Dermis blood vessel endothelial cell (primary cell): ENCODE measurements around the gene SPATA22. TPM values are rescaled to one million over a fixed set of nuclear protein-coding genes. Genes with fewer than 3 reads are reported as not detected.
"Not testable (repeated sequence)": the region's sequence is repeated elsewhere in the genome, so short reads cannot be mapped to it uniquely, and the experiment has no call there.

Source experiments
- DNase-seq: peaks from one replicate; pipeline ENCODE4 v3.0.0; 2010
- total RNA-seq: library from RNA; depleted of rRNA; stranded (reverse); fragments of >200 nt; gene quantifications from 2 replicates; pipeline ENCODE4 v1.2.3, GENCODE V29; 2014

Gene SPATA22, protein sequence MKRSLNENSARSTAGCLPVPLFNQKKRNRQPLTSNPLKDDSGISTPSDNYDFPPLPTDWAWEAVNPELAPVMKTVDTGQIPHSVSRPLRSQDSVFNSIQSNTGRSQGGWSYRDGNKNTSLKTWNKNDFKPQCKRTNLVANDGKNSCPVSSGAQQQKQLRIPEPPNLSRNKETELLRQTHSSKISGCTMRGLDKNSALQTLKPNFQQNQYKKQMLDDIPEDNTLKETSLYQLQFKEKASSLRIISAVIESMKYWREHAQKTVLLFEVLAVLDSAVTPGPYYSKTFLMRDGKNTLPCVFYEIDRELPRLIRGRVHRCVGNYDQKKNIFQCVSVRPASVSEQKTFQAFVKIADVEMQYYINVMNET
- total RNA-seq: under 0.01 and 0.23 TPM in 2 replicates

DNA sequence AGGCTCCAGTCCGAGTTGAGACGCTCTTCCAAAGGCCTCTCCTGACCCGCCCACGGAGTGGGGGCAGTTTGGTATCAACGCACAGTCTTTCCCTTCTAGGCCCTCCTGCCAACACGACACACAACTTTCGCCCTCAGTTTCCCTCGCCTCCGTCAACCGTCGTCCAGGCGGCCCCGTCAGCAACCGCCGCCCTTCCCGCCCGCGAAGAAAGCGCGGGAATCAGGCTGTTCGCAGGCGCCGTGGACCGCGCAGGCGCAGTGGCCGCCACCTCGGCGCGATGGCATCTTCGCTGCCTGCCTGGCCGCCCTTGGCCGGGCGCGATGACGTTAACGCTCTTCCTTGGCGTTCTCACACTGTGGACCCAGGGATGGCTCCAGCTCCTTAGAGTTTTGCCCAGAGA, at the start of gene SPATA22:
TSS of gene SPATA22 (minus strand) at position 221 of the 400 bp plus-strand sequence. CDS start 2,494 bp downstream, outside the sequence.
- DNase-seq: no peak

DNA sequence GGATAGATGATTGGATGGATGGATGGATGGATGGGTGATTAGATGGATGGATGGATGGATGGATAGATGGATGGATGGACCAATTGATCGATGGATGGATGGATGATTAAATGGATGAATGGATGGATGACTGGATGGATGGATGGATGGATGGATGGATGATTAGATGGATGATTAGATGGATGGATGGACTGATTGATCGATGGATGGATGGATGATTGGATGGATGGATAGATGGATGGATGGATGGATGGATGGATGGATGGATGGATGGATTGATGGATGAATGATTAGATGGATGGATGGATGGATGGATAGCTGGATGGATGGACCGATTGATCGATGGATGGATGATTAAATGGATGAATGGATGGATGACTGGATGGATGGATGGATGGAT, 47.9 kb upstream of the SPATA22 start:
- not testable (repeated sequence) for DNase-seq

DNA sequence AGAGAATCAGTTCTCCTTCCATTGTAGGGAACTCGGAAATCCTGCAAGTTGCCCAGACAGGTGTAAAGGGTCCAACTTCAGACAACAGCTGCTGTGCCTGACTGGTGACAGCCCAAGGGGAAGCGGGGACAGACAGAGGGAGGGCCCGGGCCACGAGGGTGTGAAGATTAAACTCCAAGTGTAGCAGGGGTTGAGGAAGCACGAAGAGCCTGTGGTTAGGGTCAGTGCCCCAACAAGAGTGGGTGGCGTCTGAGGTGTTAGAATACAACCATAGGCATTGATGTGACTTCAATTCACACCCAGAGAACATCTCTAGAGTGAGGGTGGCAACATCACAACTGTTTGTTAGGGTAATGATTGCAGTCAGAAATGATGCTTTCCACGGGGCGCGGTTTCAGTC, 43.3 kb upstream of the SPATA22 start:
- no peak for DNase-seq

DNA sequence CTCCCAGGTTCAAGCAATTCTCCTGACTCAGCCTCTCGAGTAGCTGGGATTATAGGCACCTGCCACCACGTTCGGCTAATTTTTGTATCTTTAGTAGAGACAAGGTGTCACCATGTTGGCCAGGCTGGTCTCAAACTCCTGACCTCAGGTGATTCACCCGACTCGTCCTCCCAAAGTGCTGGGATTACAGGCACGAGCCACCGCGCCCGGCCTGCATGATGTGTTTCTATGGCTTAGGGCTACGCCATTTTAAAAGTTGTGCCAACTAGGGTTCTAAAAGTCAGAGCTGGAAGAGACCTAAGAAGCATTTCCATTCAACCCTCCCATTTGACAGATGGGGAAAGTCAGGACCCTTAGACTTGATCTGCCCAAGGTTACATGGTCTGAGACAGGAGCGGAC, 42.5 kb upstream of the SPATA22 start:
- DNase-seq: not testable (repeated sequence)

DNA sequence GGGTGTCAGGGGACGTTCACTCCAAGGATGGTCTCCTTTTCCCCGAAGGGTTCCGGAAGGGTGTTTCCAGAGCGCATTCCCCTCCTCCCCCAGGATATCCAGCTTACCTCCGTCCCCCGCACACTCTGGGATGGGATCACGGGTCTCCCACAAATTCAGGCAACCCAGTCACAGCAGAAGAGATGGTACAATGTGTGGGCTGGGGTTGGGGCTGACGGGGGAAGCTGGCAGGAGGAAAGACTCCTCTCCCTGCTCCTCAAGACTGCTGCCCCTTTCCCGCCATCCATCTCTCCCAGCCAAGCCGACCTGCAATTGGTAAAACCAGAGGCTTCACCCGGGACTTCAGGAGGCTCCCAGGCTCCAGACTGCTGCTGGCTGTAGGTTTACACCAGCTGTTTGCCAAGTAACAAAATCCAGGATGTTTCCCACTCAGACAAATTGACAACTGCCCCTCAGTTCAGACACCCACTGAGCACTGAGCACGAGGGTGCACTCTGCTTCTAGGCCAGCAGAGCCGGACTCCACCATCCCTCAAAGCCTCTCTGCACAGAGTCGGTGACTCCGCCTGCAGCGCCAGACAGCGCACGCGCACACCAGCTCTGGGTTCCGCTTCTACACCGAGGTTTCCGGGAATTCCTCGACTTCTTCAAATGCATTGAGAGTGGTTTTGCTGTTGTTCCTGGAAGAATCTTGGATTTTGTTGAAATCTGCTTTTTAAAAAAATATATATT, 41.9 kb upstream of the SPATA22 start:
- no peak for DNase-seq

DNA sequence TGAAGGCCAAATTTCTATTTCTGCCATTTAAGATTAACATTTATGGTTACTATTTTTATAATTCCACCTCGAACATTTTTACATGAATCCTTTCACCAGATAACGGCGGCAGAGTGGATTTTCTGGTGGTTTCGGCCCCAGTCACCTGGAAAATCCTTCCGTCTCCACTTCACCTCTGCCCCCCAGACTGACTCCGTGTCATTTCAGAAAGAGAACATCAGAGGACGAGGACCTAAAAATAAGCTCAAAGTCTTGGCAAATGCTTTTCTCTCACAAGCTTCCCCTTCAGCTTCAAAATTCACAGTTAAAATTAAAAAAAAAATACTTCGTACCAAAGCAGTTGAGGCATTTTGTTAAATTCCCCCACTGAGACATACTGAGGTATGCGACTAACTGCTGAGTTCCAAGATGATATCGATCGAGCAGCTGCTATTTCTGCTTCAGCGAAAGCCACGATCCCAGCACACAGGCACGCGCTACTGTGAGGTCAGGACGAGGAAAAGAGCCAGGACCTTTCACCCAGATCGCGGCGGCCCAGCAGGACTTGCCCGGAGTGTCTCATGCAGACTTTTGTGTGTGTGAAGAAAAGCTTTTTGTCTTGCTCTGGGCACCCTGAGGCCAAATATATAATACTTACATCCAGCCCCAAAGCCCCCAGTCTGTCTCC, 41.0 kb upstream of the SPATA22 start:
- DNase-seq: no peak

DNA sequence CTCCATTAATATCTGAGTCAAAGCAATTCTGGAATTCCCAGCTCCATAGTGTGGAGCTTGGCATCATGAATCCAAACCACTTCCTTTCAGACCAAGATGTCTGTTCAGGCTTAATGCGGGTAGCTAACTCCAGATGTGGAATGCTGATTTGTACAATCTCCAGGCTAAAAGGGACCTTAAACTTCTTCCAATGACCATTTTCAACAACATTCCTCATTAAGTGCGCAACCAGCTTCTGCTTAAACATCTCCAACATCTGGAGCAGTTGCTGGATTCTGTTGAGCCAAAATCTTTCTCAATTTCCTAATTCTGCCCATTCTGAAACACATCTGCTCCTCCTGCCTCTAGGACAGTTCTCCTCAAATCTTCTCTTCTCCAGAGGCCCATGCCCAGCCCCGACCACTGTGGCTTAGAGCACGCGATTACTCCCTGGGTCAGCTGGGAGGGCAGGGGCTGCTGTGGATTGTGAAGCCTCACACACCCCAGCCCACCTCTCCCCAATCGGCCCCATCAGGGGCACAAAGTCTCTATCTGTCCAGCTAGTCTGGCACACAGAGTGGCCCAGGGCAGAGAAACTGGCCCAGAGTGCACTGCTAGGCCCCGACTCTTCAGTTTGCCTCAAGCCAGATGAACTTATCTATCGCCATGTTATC, 40.4 kb upstream of the SPATA22 start:
- no peak for DNase-seq

DNA sequence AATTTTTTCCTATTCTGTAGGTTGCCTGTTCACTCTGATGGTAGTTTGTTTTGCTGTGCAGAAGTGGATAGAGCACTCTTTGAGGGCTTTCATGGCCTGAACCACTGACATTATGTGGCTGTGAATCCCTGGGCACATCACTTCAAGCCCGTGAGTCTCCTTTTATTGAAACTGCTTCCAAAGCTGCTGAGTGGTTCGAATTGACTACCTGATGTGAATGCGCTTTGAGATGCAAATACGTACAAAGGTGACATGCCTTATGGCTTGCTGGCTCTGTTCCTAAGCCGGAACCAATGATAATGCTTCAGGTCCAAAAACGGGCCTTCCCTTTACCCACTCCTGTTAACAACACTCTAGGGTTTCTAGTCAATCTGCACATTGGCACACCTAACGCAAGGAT, 38.5 kb upstream of the SPATA22 start:
- no peak for DNase-seq

DNA sequence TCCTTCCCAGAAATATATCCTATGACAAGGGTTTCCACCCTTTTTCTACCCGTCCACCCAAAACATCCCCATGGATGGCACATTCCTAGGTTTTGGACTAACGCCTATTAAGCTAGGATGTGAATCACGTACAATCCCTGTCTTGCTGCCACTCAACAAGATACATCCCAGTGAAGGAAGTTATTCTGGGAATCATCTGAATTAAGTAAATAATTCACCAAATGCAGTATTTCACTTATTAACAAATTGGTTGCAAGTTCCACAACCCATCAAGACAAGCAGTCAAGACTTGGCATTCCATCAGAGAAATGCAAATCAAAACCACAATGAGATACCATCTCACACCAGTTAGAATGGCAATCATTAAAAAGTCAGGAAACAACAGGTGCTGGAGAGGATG, 36.2 kb upstream of the SPATA22 start:
- no peak for DNase-seq

DNA sequence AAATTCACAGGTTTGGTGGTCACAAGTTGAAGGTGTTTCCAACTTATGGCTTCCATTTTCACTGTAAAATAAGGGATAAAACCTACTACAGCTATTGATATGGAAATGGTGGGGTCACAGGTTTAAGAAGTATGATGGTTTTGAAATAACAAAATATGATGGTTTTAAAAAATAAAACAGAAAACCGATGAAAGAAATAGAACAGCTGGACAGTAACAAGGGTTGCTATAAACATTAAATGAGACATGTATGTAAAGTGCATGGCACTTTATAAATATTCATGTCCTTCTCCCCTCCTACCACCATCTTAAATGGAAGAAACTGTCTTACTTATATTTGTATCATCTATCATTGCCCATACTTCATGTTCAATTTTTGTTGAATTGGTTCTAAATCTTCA, 35.5 kb upstream of the SPATA22 start:
- DNase-seq: no peak

DNA sequence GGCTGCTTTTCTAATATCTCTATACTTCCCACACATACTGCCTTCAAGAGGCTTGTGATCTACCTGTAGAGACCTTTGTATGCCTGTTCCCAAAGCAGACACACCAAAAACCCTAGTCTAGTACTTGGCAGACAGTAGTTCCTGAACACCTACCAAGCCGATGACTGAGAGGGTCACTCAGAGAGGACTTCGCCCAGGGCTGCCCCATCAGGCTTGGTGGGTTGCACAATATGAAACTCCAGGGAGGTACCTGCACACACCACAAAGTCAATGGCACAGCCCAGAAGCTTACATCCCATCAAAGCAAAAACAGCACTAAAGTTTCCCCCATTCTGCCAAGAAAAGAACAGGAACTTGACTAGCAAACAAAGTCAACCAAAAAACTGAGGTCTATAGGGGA, 34.4 kb upstream of the SPATA22 start:
- no peak for DNase-seq

DNA sequence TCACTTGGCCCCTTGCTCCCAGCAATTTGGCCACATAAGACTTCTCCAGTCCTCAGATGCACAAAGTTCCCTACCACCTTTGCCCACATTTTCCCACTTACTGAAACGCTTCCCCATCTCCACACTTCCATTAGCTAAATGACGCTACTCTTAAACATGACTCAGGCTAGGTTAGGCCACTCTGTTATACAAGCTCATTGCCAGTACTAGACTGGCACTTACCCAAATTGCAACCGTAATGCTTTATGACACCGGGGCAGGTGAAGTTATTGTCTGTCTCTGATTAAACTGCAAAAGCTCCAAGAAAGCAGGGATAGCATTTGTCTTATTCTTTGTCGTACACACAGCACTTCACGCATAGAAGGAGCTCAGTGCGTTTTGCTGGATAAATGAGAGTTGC, 33.4 kb upstream of the SPATA22 start:
- no peak for DNase-seq

DNA sequence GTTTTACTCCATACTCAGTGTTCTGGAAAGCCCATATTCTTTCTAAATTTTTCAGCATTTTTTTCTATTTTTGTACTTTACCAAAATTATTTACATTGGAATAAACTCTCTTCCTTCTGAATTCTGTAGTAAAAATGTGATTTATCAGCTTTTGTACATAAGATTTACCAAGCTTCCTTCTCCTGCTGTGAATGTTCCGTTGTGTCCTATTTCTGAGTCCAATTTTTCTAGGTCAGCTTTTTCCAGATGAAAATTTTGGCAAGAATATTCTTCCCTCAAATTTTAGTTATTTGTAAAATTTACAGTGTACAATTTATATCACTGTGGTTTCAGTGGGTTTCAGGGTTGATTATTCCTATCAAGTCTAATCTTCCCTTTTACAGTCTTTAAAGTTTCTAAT, 31.7 kb upstream of the SPATA22 start:
- no peak for DNase-seq

DNA sequence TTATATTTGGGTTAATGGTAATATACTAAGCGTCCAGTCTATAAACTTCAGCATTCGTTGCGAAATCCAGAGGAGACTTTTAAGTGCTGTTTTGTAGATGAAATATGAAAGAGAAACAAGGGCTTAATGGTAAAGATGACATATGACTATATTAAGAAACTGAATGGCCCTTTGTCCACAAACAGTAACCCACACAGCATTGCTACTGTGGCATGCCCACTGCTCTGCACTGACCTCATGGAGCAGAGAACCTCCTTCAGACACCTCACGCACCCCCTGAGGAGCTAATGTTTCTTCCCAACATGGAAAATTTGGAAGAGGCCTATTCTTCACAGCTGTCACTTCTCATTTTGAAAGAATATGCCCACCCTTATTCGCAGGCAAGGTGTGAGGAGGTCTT, 30.8 kb upstream of the SPATA22 start:
- DNase-seq: no peak

DNA sequence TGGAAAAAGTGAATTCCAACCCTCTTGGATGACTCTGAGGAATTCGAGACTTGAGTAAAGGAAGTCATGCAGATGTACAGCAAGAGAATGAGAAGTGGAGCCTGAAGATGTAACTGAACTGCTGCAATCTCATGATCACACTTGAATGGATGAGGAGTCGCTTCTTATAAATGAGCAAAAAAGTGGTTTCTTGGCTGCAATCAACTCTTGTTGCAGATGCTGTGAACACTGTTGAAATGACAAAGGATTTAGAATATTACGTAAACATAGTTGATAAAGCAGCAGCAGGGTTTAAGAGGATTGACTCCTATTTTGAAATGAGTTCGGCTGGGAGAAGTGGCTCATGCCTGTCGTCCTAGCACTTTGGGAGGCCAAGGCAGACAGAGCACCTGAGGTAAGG, 29.7 kb upstream of the SPATA22 start:
- no peak for DNase-seq

DNA sequence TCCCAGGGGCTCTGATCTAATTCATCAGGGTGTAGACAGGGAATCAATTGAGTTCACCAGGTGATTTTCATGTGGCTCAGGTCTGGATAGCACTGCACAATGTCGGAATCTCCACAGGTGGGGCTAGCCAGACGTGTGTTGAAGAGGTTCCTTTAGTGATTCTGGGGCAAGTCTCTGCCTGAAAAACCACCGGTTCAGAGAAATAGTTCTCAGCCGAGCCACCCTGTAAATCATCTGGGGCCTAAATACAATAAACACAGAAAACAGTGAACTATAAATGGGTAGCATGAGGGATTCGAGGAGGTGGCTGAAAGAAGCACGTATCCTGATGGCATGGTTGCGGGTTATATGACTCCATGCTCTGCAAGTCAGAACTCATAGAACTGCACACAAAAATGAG, 25.5 kb upstream of the SPATA22 start:
- no peak for DNase-seq

DNA sequence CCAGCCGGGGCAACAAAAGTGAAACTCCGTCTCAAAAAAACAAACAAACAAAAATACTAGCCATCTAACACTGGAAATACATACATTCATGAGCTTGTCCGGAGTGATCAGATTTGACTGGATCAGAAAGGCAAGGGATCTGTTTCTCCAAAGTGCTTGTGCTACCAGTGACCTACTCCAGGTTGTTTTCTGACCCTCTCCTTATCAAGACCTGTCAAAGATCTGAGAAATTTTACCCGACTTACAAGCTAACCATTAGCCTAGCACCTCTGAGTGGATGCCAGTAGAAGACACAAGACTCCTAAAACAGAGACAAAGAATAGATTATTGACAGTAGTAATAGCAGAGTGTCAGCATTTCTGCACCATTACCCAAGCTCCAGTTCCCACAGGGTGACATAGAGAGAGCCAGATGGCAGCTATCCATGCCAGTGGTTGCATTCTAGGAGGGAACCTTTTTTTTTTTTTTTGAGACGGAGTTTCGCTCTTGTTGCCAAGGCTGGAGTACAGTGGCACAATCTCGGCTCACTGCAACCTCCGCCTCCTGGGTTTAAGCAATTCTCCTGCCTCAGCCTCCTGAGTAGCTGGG, 14.0 kb upstream of the SPATA22 start:
- DNase-seq: no peak

DNA sequence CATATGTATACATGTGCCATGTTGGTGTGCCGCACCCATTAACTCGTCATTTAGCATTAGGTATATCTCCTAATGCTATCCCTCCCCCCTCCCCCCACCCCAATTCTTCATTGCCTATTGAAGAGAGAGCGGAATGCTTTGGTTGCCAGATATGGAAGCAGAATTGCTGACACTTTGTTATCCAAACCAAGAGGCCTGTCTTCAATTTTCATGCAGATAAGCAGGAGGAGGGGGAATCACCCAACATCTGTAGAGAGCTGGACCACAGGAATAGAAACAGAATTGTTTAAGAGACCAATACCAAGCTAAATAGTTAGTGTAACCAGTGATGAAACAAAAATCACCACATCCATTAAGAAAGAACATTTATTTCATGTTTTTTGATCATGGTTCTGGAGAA, 11.2 kb upstream of the SPATA22 start:
- DNase-seq: no peak

DNA sequence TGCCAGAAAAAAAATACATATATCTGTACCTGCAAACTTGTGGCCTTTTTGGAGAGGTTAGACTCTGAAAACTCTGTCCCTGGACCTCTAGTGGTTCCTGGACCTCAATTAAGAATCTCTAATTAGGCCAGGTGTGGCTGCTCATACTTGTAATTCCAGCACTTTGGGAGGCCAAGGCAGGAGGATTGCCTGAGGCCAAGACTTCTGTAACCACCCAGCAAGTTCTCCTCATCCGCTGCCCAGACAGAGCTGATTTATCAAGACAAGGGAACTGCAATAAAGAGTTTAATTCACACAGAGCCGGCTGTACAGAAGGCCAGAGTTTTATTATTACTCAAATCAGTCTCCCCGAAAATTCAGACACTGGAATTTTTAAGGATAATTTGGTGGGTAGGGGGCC, 8.4 kb upstream of the SPATA22 start:
- no peak for DNase-seq

DNA sequence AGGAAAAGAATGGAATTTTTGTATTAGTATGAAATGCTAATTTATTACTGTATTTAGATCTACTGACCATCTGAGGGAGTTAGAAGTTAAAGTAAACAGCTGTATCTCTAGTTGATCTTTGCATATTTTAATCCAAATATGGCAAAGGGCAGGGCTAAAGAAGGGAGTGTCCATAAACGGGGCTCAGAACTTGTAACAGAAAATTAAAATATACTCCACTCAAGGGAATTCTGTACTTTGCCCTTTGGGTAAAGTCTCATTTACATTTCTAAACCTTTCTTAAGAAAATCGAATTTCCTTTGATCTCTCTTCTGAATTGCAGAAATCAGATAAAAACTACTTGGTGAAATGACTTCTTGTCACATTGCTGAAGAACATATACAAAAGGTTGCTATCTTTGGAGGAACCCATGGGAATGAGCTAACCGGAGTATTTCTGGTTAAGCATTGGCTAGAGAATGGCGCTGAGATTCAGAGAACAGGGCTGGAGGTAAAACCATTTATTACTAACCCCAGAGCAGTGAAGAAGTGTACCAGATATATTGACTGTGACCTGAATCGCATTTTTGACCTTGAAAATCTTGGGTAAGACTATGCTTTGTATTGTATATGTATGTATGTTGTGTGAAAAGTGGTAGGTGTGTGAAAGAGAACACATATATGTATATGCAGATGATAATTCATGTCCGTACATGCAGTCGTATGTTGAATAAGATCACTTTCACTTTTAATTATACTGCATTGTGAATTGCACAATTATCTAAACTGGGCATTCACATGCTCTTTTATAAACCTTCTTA, 4.4 kb upstream of the SPATA22 start, which contains the start of gene ASPA:
TSS of gene ASPA (plus strand) at position 186 of the 799 bp plus-strand sequence. CDS start at position 349, 163 bp downstream.
- DNase-seq: no peak

DNA sequence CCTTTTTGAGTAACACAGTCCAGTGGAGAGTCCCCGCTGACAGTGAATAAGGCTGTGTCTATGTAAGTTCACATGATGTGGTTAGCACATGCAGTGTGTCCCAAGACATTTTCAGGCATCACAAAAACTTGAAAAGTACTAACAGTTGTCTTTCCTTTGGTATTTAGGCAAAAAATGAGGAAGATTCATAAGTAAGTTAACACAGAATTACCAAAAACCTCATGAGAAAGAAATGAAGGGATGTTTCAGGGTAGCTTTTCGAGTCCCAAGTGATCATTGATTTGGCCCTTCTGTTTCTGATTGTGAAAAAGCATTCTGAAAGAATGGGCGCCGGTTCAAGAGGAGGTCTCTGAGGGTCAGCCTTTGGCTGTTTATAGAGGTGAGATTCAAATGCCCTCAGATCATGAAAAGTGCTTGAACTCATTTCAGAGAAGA, 3.6 kb upstream of the SPATA22 start:
- DNase-seq: no peak

DNA sequence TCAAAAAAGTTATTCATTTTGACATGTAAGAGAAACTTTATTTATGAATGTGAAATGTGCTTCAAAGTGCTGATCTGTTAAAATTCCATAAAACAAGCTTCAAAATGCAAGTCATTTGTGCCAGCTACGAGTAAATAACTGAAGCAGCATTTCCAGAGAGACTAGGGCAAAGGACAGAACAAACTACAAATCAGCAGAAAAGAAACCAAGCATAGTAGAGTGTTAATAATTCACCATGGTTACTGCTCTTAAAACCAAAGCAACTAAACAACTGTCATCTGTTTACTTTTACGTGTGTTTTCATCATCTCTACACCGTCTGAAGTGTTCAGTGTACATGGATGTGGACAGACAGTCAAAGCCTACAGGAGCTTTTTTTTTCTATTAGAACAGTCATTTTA, 2.6 kb upstream of the SPATA22 start:
- no peak for DNase-seq
